Upper lobe of right lung (tissue), 1 donor: Measurements from ENCODE around the gene FANCC. TPM values are rescaled to one million over a fixed set of nuclear protein-coding genes. Genes with fewer than 3 reads are reported as not detected.

ENCODE experiments used
- ATAC-seq: fragments of 200-7000 bp; cut with Tn5 transposase; one replicate; pipeline ENCODE4 v1.9.1; 2020; ENCODE audit warnings: mild to moderate bottlenecking, moderate library complexity
- DNase-seq: peaks from one replicate; pipeline ENCODE4 v3.0.0-alpha.2; 2020
- H3K27ac ChIP-seq: fragments of 200-600 bp; one replicate; pipeline ENCODE4 v1.8.0; 2022
- H3K27me3 ChIP-seq: fragments of 200-600 bp; one replicate; pipeline ENCODE4 v1.8.0; 2022; ENCODE audit warnings: mild to moderate bottlenecking
- H3K36me3 ChIP-seq: fragments of 200-600 bp; one replicate; pipeline ENCODE4 v1.8.0; 2022
- H3K4me1 ChIP-seq: fragments of 200-600 bp; one replicate; pipeline ENCODE4 v1.8.0; 2022
- H3K4me3 ChIP-seq: fragments of 200-600 bp; one replicate; pipeline ENCODE4 v1.8.0; 2022; ENCODE audit warnings: mild to moderate bottlenecking
- H3K9me3 ChIP-seq: fragments of 200-600 bp; one replicate; pipeline ENCODE4 v1.8.0; 2022
- CTCF ChIP-seq: fragments of 200-600 bp; IDR thresholded peaks from one replicate; pipeline ENCODE4 v1.8.0; 2022; ENCODE audit warnings: antibody characterized with exemption
- intact Hi-C: fragments of 100-400 bp; cut with DNase I; formaldehyde crosslinking; loops from one replicate; pipeline ENCODE4 v1.11.0; 2022
- total RNA-seq: library from RNA; stranded (reverse); fragmentation: NEBNext Ultra II Directional; extraction: Animal tissue kit (Norgen Biotek cat#: 25700); gene quantifications from one replicate; pipeline ENCODE4 v1.2.1, GENCODE V29; 2021
- donor health status: DM: no; HTN: yes; CAD: no; lungs with severe emphysema.

Gene FANCC
- total RNA-seq, 1 donor from 2014 or later = 13.5 TPM

- intact Hi-C loops = no loop called here
- no peak for ATAC-seq
Observed at GRCh38 chr9:95147452-95148207, 169.9 kb downstream of the FANCC start.

GRCh38 chr9:95143591-95144561, 173.6 kb downstream of the FANCC start:
- intact Hi-C loops = no loop called here
- H3K27ac ChIP-seq = peak overlapping the region; percentile 65
- H3K27me3 ChIP-seq = no peaks in the 10 kb centered on the region
- no peaks in the 10 kb centered on the region for H3K36me3 ChIP-seq
- H3K4me1 ChIP-seq = peaks cover 5% of the 10 kb centered on the region
- no peak overlapping the region for H3K4me3 ChIP-seq
- peak; percentile 69 for DNase-seq
- TF ChIP-seq CTCF = no peak
- H3K9me3 ChIP-seq = no peaks in the 10 kb centered on the region
- peak; percentile 79 for ATAC-seq

More at GRCh38 chr9:95147452-95148207, 169.9 kb downstream of the FANCC start:
- no peaks in the 10 kb centered on the region for H3K27me3 ChIP-seq
- H3K4me1 ChIP-seq = peaks cover 5% of the 10 kb centered on the region
- no peaks in the 10 kb centered on the region for H3K36me3 ChIP-seq
- no peak for TF ChIP-seq CTCF
- no peak overlapping the region for H3K4me3 ChIP-seq
- H3K9me3 ChIP-seq = no peaks in the 10 kb centered on the region
- no peak for DNase-seq
- no peak overlapping the region for H3K27ac ChIP-seq

DNA sequence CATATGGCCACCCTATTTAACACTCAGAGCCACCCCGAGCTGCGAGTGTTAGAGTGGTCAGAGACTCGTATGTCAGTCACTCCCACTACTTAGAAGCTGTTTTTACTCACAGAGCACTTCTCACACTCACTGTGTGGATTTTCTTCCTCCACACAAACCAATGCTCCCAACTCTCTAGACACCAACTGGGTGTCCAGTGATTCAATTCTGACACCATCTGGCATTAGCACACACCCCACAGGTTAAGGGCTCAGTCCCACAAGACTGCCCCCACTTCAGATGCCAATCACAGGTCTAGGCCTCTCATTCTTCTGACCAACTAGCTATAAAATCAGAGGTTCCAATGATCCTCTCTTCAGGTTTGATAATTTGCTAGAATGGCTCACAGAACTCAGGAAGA, 174.8 kb downstream of the FANCC start:
- no peaks in the 10 kb centered on the region for H3K36me3 ChIP-seq
- H3K4me1 ChIP-seq = peaks cover 5% of the 10 kb centered on the region
- ATAC-seq (no peak), DNase-seq (no peak)
- H3K9me3 ChIP-seq = no peaks in the 10 kb centered on the region
- intact Hi-C loops = no loop called here
- no peak for TF ChIP-seq CTCF
- H3K4me3 ChIP-seq = no peak overlapping the region
- H3K27me3 ChIP-seq = no peaks in the 10 kb centered on the region
- peak overlapping the region; percentile 17 for H3K27ac ChIP-seq

GRCh38 chr9:95142315-95142714, 175.2 kb downstream of the FANCC start:
- DNase-seq (no peak), ATAC-seq (no peak)
- H3K4me1 ChIP-seq = peaks cover 5% of the 10 kb centered on the region
- no peak overlapping the region for H3K4me3 ChIP-seq
- H3K27ac ChIP-seq = no peak overlapping the region
- H3K27me3 ChIP-seq = no peaks in the 10 kb centered on the region
- no peaks in the 10 kb centered on the region for H3K36me3 ChIP-seq
- intact Hi-C loops = no loop called here
- TF ChIP-seq CTCF = no peak
- H3K9me3 ChIP-seq = no peaks in the 10 kb centered on the region

GRCh38 chr9:95140821-95141220, 176.7 kb downstream of the FANCC start:
- Histone ChIP-seq H3K4me1 (peaks cover 5% of the 10 kb centered on the region), H3K4me3 (no peak overlapping the region), H3K27ac (no peak overlapping the region), H3K9me3 (no peaks in the 10 kb centered on the region), H3K27me3 (no peaks in the 10 kb centered on the region), H3K36me3 (no peaks in the 10 kb centered on the region)
- ATAC-seq (no peak), DNase-seq (no peak)
- intact Hi-C loops = no loop called here
- no peak for TF ChIP-seq CTCF
